Caco-2 (cell line): Measurements from ENCODE around the gene SLBP. TPM values are rescaled to one million over a fixed set of nuclear protein-coding genes. Genes with fewer than 3 reads are reported as not detected.

ENCODE experiments used
- BruUV-seq: library from RNA; stranded (reverse); fragments of 400-500 nt; replicated peaks from 2 replicates; lab custom pipeline; 2021; lab: Mats Ljungman, UMichigan
- CTCF ChIA-PET: fragments of 300-600 bp; sonication (Branson Sonifier 250); formaldehyde crosslinking; loops from one replicate; lab custom pipeline; 2022; ENCODE audit warnings: antibody characterized with exemption; lab: Charles Lee
- POLR2A ChIA-PET: fragments of 300-600 bp; sonication (Branson Sonifier 250); formaldehyde crosslinking; loops from one replicate; lab custom pipeline; 2022; ENCODE audit warnings: antibody characterized with exemption; lab: Charles Lee
- DNase-seq, 2 experiments: peaks; one replicate each; pipeline versions ENCODE4 v3.0.0 to v3.0.0-alpha.2; 2020 to 2022
- H3K27me3 ChIP-seq: replicated peaks from 2 replicates; pipeline ENCODE4 v1.6.0; 2011; ENCODE audit warnings: low read length; ENCODE audit not compliant: control insufficient read depth, insufficient read depth
- H3K36me3 ChIP-seq: 2 replicates; pipeline ENCODE4 v1.5.1; 2011; ENCODE audit warnings: low read length; ENCODE audit not compliant: control insufficient read depth, insufficient read depth
- H3K4me1 ChIP-seq: fragments of 250-450 bp; sonication (Bioruptor Pico); 2 replicates; pipeline ENCODE4 v1.5.1; 2020; ENCODE audit warnings: mild to moderate bottlenecking
- H3K4me3 ChIP-seq: 2 replicates; pipeline ENCODE4 v1.5.1; 2011; ENCODE audit warnings: low read depth, mild to moderate bottlenecking, control low read depth, low read length
- H3K9me3 ChIP-seq: fragments of 250-450 bp; sonication (Bioruptor Pico); 2 replicates; pipeline ENCODE4 v1.5.1; 2020; ENCODE audit warnings: mild to moderate bottlenecking, moderate library complexity
- H3K27ac Mint-ChIP-seq: one replicate; pipeline ENCODE4 v1.8.0; 2022; ENCODE audit warnings: mixed read lengths; ENCODE audit not compliant: unreplicated experiment
- H3K27me3 Mint-ChIP-seq: one replicate; pipeline ENCODE4 v1.8.0; 2022; ENCODE audit warnings: mixed read lengths; ENCODE audit not compliant: insufficient read depth, unreplicated experiment
- H3K36me3 Mint-ChIP-seq: one replicate; pipeline ENCODE4 v1.8.0; 2022; ENCODE audit warnings: mild to moderate bottlenecking, mixed read lengths; ENCODE audit not compliant: insufficient read depth, unreplicated experiment
- H3K4me1 Mint-ChIP-seq: one replicate; pipeline ENCODE4 v1.8.0; 2022; ENCODE audit warnings: low read depth, mixed read lengths; ENCODE audit not compliant: unreplicated experiment
- H3K4me3 Mint-ChIP-seq: one replicate; pipeline ENCODE4 v1.8.0; 2022; ENCODE audit warnings: mild to moderate bottlenecking, moderate library complexity, mixed read lengths; ENCODE audit not compliant: unreplicated experiment
- H3K9me3 Mint-ChIP-seq: one replicate; pipeline ENCODE4 v1.8.0; 2022; ENCODE audit warnings: mixed read lengths; ENCODE audit not compliant: unreplicated experiment
- intact Hi-C: fragments of 100-400 bp; cut with micrococcal nuclease; formaldehyde crosslinking; loops from one replicate; pipeline ENCODE4 v1.10.0; 2022; ENCODE audit not compliant: unreplicated experiment
- total RNA-seq: library from RNA; stranded (reverse); gene quantifications from 2 replicates; pipeline ENCODE4 v1.2.3, GENCODE V29; 2022
- TF ChIP-seq, protein P1 (sequence below), 2 experiments: fragments of 200-600 bp in 1 of 2; IDR thresholded peaks; 1 replicate in 1 of 2; 2 replicates in 1 of 2; pipeline versions ENCODE4 v1.5.1 to v1.8.0; 2011 to 2022; ENCODE audit warnings: antibody characterized with exemption in 1 of 2, control low read depth in 1 of 2, inconsistent platforms in 1 of 2, low read depth in 1 of 2, low read length in 1 of 2, mild to moderate bottlenecking in 1 of 2, moderate library complexity in 1 of 2; ENCODE audit not compliant: insufficient read depth in 1 of 2, severe bottlenecking in 1 of 2, unreplicated experiment in 1 of 2

SLBP gene
- total RNA-seq, 1 experiment from 2014 or later, result 116 TPM

GRCh38 chr4:1737666-1738065 lies 25.5 kb upstream of the SLBP start:
- BruUV-seq, result no TSS peak
- TF ChIP-seq, protein P1, sequence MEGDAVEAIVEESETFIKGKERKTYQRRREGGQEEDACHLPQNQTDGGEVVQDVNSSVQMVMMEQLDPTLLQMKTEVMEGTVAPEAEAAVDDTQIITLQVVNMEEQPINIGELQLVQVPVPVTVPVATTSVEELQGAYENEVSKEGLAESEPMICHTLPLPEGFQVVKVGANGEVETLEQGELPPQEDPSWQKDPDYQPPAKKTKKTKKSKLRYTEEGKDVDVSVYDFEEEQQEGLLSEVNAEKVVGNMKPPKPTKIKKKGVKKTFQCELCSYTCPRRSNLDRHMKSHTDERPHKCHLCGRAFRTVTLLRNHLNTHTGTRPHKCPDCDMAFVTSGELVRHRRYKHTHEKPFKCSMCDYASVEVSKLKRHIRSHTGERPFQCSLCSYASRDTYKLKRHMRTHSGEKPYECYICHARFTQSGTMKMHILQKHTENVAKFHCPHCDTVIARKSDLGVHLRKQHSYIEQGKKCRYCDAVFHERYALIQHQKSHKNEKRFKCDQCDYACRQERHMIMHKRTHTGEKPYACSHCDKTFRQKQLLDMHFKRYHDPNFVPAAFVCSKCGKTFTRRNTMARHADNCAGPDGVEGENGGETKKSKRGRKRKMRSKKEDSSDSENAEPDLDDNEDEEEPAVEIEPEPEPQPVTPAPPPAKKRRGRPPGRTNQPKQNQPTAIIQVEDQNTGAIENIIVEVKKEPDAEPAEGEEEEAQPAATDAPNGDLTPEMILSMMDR (IDR thresholded peaks at IDR 0.05; ENCODE audit: insufficient read depth in 1 of 2, low read depth in 1 of 2, low read length in 1 of 2, severe bottlenecking in 1 of 2, unreplicated experiment in 1 of 2), result no peak
- intact Hi-C loops, result no loop called here
- Histone ChIP-seq H3K4me3 (no peak overlapping the region), H3K36me3 (peaks cover 15% of the 10 kb centered on the region), H3K9me3 (peaks cover 21% of the 10 kb centered on the region), H3K27me3 (no peaks in the 10 kb centered on the region), H3K4me1 (no peaks in the 10 kb centered on the region)
- no peak overlapping the region for H3K4me3 Mint-ChIP-seq
- peaks cover 98% of the 10 kb centered on the region for H3K36me3 Mint-ChIP-seq
- H3K9me3 Mint-ChIP-seq, result peaks cover 10% of the 10 kb centered on the region
- no peak for DNase-seq
- no peaks in the 10 kb centered on the region for H3K27me3 Mint-ChIP-seq
- CTCF ChIA-PET, result no interaction called here
- H3K4me1 Mint-ChIP-seq, result no peaks in the 10 kb centered on the region
- H3K27ac Mint-ChIP-seq, result no peak overlapping the region
- POLR2A ChIA-PET, result interaction anchor here (1.0 kb wide), 1 partner anchor 17 kb away, joined by 3 read pairs; the partner anchor contains the start of genes TACC3 and TMEM129

DNA sequence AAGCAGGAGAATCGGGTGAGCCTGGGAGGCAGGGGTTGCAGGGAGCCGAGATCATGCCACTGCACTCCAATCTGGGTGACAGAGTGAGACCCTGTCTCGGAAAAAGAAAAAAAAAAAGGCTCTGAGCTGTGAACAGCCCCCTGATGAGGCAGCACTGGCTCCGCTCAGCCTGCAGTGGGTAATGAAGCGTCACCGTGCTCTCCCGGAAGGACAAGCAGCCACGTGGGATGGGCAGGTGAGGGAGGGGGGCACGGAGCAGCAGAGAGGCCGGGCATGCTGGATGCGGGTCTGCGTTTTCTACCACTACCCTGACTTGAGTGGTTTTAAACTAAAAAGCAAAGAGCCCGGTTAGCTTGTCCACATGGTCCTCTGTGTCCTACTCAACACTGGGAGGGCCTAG lies 24.7 kb upstream of the SLBP start:
- Histone ChIP-seq H3K27me3 (no peaks in the 10 kb centered on the region), H3K4me3 (no peak overlapping the region), H3K4me1 (no peaks in the 10 kb centered on the region), H3K9me3 (peaks cover 21% of the 10 kb centered on the region), H3K36me3 (peaks cover 16% of the 10 kb centered on the region)
- ChIA-PET POLR2A (no interaction called here), CTCF (no interaction called here)
- Mint-ChIP-seq H3K4me3 (no peak overlapping the region), H3K27ac (no peak overlapping the region), H3K36me3 (peaks cover 96% of the 10 kb centered on the region), H3K4me1 (no peaks in the 10 kb centered on the region), H3K27me3 (no peaks in the 10 kb centered on the region), H3K9me3 (peaks cover 10% of the 10 kb centered on the region)
- TF ChIP-seq, protein P1 (IDR thresholded peaks at IDR 0.05; ENCODE audit: insufficient read depth in 1 of 2, low read depth in 1 of 2, low read length in 1 of 2, severe bottlenecking in 1 of 2, unreplicated experiment in 1 of 2), result no peak
- no TSS peak for BruUV-seq
- no peak for DNase-seq
- intact Hi-C loops, result no loop called here

DNA sequence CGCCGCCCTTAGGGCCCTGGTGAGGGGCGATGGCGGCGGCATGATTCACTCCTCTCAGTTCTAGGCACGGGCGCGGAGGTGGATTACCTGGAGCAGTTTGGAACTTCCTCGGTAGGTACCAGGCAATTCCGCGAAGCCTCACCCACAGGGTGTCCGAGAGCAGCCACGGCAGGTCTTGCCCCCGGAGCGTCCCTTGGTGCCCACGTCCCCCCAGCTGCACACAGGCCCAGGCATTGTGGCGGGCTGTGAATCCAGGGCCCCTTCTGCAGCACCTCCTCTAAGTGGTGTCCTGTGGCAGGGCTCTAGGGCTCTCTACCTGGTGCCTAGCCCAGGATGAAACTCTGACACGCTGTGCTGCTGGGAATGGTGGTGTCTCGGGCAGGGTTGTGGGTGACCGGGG lies 23.1 kb upstream of the SLBP start:
- no TSS peak for BruUV-seq
- peaks cover 90% of the 10 kb centered on the region for H3K36me3 Mint-ChIP-seq
- H3K27me3 ChIP-seq, result no peaks in the 10 kb centered on the region
- H3K4me3 Mint-ChIP-seq, result no peak overlapping the region
- H3K9me3 ChIP-seq, result peaks cover 21% of the 10 kb centered on the region
- TF ChIP-seq, protein P1 (IDR thresholded peaks at IDR 0.05; ENCODE audit: insufficient read depth in 1 of 2, low read depth in 1 of 2, low read length in 1 of 2, severe bottlenecking in 1 of 2, unreplicated experiment in 1 of 2), result no peak
- no peak overlapping the region for H3K27ac Mint-ChIP-seq
- no peak overlapping the region for H3K4me3 ChIP-seq
- DNase-seq, result no peak
- ChIA-PET CTCF (no interaction called here), POLR2A (no interaction called here)
- H3K36me3 ChIP-seq, result peaks cover 16% of the 10 kb centered on the region
- H3K27me3 Mint-ChIP-seq, result no peaks in the 10 kb centered on the region
- H3K9me3 Mint-ChIP-seq, result peaks cover 10% of the 10 kb centered on the region
- intact Hi-C loops, result no loop called here
- H3K4me1 Mint-ChIP-seq, result no peaks in the 10 kb centered on the region
- H3K4me1 ChIP-seq, result no peaks in the 10 kb centered on the region
